Activated effector memory CD4-positive, alpha-beta T cell treated with anti-CD3 and anti-CD28 coated beads, Interleukin-2, amount 50 U/mL, for 16 hours (primary cell): Measurements from ENCODE around the gene CMC2.

ENCODE experiments used
- DNase-seq: peaks from one replicate; pipeline ENCODE4 v3.0.0-alpha.2; 2020

CMC2 gene

DNA sequence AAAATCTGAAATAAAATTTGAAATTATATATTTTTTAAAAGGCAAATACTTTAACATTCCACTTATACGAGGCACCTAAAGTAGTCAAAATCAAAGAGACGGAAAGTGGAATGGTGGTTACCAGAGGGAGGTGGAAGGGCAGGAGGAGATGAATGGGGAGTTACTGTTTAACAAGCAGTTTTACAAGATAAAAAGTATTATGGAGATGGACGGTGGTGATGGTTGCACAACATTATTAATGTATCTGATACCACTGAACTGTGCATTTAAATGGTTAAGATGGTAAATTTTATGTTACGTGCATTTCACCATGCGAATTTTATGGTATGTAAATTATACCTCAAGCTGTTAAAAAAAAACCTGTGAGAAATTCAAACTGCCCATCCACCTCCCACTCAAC, 5.4 kb downstream of the CMC2 start:
- no peak for DNase-seq

DNA sequence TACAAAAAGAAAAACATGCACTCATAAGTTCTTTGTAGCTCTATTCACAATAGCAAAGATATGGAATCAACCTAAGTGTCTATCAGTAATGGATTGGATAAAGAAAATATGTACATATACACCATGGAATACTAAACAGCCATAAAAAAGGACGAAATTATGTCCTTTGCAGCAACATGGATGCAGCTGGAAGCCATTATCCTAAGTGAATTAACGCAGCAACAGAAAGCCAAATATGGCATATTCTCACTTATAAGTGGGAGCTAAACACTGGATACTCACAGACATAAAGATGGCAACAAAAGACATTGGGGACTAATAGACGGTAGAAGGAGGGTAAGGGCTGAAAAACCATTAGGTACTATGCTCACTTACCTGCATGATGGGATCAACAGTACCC, 5.8 kb downstream of the CMC2 start:
- DNase-seq = no peak

DNA sequence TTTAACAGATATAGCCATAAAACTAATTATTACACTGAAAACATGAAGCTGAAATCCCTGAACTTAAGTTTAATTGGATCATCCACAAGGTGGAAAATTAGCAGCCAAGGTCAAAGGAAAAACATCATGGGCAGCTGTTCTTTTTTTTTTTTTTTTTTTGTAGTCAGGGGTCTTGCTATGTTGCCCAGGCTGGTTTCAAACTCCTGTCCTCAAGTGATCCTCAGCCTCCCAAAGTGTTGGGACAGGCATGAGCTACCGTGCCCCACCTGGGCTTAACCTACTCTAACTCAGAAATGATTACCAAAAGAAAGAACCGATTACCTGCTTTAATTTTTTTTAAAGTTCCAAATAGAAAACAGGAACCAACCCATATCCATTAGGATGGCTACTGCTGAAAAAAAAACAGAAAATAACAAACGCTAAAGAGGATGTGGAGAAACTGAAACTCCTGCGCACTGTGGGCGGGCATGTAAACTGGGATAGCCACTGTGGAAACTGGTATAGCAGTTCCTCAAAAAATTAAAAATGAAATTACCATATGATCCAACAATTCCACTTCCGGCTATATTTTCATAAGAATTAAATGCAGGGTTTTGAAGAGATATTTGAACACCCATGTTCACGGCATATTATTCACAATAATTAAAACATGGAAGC, 8.6 kb downstream of the CMC2 start:
- no peak for DNase-seq

GRCh38 chr16:80997139-80997798, 9.4 kb downstream of the CMC2 start:
- DNase-seq = no peak

- DNase-seq = no peak
Observed at GRCh38 chr16:80996688-80997138, 10.0 kb downstream of the CMC2 start.

DNA sequence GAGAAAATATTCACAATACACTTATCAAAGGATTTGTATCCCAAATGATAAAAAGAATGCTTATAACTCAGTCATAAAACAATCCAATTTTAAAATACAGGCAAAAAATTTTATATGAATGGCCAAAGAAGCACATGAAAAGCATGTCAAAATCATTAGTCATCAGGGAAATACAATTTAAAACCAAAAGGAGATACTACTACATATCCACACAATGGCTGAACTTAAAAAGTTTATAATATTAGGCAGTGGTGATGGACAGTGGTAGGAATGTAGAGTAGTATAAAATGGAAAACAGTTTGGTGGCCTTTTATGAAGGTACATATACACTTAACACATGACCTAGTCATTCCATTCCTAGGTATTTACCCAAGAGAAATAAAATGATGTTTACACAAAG, 12.2 kb downstream of the CMC2 start:
- DNase-seq = no peak

DNA sequence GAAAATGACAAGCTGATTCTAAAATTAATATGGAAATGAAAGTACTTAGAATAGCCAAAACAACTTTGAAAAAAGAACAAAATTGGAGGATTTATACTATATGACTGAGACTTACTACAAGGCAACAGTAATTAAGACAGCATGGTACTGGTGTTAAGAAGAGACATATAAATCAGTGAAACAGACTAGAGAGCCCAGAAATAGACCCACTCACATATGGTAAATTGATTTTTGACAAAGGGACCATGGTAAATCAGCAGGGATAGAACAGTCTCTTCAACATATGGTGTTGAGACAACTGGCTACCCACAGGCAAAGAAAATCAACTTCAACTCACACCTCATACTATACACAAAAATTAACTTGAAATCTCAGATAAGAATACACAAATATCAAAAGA, 12.9 kb downstream of the CMC2 start:
- no peak for DNase-seq

- DNase-seq = no peak
Observed at GRCh38 chr16:80993307-80993706, 13.4 kb downstream of the CMC2 start.

GRCh38 chr16:80992676-80993293, 13.9 kb downstream of the CMC2 start:
- no peak for DNase-seq

DNA sequence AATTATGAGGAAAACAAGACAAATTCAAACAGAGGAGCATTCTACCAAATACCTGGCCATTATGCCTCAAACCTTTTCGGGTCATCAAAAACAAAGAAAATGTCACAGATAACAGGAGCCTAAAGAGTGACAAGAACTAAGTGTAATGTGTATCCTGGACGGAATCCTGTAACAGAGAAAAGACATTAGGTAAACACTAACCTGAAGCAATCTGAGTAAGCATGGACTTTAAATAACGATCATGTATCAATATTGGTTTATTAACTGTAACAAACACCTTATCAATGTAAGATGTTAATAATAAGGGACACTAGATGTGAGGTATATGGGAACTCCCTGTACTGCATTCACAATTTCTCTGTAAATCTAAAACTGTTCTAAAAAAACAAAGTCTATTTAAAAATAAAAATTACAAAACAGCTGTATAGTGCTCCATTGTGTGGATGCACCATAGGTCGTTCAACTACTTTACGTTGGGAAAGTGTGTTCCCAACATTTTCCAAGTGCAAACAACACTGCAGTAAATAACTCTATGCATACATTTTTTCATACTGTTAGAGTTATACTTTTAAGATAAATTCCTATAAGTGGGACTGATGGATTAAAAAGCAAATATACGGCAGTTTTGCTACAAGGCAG, 14.8 kb downstream of the CMC2 start:
- no peak for DNase-seq

- DNase-seq = no peak
Observed at GRCh38 chr16:80990978-80991377, 15.7 kb downstream of the CMC2 start.

- no peak for DNase-seq
Observed at GRCh38 chr16:80990577-80990976, 16.1 kb downstream of the CMC2 start.

- no peak for DNase-seq
Observed at GRCh38 chr16:80989801-80990200, 16.9 kb downstream of the CMC2 start.

- DNase-seq = no peak
Observed at GRCh38 chr16:80988756-80989155, 17.9 kb downstream of the CMC2 start.

DNA sequence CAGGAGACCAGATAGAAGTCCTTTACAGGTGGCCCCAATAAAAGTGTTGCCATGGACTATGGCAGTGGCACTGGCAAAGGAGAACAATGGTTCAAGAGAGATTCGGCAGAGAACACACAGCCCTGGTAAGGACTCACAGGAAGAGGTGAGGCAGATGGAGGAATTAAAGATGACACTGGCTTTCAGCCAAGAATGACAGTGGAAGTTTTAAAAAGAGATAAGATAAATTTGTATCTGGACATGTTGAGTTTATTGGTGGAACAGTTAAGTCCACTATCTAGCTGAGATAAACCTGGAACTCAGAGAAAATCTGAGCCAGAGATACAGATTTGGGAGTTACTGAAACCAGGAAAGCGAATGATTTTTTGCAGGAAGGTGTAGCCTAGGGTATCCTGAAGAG, 20.1 kb downstream of the CMC2 start:
- DNase-seq = no peak

DNA sequence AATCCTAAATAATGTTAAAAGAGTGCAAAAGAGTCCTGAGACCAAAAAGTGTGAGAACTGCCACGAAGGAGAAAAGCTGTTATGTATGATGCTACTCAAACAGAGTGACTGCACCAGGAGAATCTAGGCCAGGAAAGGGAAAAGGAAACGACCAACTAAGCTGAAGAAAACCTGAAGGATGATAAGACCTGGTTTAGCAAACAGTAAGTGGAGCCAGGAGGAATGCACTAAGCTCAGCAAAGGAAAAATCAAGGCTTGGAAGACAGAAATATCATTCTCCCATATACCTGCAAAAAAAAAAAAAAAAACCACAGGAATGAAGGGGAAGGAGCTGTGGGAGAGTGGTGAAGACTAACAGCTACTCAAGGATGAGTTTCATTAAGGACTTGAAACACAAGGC, 21.1 kb downstream of the CMC2 start:
- DNase-seq = no peak

DNA sequence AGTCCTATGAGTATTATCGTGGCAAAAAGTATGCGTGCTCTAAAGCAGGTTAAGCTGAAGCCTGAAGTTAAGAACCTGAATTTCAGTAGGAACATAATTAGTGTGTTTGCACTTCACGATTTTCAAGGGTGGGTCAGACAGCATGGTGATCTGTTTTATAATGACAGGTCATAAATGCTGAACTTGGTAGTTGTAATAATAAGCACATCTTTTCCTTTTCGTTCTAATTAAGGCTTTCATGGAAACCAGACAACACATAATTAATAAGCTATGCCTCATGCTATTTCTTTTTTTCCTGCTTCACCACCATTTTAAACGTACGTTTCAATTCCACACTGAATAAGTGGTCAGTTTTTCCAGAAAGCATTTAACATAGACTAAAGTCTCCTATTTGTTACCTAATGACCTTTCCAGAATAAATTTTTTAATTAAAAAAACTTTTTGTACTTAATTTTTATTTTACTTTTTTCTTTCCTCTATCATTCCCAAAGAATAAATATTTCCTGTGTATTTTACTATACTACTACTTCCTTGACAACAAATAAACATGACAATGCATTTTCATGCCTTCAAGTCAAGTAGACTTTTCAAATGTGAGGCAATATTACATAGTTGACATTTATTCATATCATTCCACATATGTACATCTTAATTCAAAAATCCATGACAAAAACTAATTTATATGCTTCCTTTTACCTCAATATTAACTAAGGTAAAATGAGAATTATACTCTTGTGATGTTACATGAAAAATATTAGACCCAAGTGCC, 22.4 kb downstream of the CMC2 start:
- no peak for DNase-seq

GRCh38 chr16:80982646-80983045, 24.0 kb downstream of the CMC2 start:
- DNase-seq = no peak

DNA sequence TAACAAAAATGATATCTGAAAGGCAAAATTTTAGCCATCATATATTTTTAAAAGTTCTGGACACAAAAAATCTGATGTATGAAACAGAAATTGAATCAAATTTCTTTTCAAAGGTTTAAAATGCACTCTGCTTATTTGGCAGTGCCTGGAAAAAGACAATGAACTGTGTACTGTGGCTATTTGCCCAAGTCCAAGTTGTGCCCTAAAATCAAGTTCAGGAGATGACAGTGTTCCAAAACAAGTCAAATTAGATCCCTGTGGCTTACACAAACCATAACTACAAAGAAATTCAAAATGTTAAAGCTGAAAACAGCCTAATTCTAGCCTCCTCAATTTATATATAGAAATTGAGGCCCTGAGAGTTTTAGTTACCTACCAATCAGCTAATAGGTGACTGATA, 25.6 kb downstream of the CMC2 start:
- no peak for DNase-seq

DNA sequence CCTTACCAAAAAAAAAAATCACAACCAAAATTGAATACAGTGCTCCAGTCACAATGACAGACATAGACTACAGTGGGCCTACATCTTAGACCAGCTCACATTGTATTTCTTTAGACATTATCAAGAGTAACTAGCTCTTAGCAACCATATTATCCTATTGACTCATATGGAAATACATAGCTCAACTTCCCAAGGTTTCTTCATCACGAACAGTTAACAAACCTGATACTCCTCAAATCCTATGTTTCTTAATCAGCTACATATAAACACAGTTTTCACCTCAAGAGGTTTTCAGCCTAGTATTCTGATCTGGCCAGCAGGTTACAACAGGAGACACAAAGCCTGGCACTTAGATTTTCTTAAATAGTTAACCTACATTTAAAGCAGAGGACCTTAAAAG, 29.7 kb downstream of the CMC2 start:
- no peak for DNase-seq

DNA sequence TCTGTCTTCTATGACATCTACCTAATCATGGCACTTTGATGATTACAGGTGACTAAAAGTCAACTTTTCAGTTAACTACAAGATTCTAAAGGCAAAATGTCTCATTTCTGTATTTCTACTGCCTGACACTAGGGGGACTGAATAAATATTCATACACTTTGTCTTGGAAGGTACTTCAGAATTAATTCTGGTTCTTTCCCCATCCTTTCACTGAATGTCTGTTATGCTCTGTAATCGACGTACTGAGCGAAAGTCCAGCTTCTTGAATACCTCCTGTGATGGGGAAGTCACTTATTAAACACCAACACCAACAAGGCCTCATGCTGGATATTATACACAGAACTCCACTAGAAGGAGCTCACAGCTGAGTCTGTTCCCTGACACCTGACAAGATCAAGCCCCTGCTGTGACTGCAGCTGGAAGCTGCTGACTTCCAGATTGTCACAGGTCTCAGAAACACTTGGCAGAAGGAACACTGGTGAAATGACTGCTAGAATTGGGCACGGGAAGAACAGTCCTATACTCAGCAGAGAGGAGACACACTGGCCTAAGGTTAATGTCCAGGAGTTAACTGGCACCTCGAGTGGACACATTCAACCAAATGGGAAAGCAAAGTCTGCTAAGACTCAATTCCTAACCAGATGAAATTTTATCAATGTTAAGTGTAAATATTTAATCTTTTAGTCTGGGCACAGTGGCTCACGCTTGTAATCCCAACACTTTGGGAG, 31.9 kb downstream of the CMC2 start:
- DNase-seq = no peak

DNA sequence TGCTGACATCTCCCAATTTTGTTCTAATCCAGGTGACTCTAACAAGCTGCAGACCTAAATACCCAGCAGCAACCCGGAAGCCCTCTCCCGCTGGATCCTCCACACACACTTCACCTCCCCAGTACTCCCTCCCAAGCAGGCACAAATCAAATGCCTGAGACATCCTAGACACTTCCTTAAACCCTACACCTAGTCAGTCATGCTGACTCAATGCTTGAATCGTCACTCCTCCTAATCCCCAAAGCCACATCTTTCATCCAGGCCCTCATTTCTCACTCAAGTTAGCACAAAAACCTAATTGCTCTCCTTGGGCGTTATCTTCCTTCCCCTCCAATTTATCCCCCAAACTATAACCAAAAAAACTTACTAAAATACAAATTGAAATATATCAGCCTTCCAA, 32.7 kb downstream of the CMC2 start:
- no peak for DNase-seq

GRCh38 chr16:80972611-80973010, 34.1 kb downstream of the CMC2 start:
- no peak for DNase-seq
